GM18873 (cell line): Measurements from ENCODE around the gene VWCE.
A peak's percentile ranks its signal among the peaks of the same experiment; 100 is the strongest.

Experiments
- ATAC-seq: cut with Tn5 transposase; IDR thresholded peaks from one replicate; pipeline ENCODE4 v1.9.1; 2021; ENCODE audit warnings: mild to moderate bottlenecking, moderate library complexity, moderate number of reproducible peaks; ENCODE audit not compliant: unreplicated experiment, low FRiP score

The VWCE gene, protein sequence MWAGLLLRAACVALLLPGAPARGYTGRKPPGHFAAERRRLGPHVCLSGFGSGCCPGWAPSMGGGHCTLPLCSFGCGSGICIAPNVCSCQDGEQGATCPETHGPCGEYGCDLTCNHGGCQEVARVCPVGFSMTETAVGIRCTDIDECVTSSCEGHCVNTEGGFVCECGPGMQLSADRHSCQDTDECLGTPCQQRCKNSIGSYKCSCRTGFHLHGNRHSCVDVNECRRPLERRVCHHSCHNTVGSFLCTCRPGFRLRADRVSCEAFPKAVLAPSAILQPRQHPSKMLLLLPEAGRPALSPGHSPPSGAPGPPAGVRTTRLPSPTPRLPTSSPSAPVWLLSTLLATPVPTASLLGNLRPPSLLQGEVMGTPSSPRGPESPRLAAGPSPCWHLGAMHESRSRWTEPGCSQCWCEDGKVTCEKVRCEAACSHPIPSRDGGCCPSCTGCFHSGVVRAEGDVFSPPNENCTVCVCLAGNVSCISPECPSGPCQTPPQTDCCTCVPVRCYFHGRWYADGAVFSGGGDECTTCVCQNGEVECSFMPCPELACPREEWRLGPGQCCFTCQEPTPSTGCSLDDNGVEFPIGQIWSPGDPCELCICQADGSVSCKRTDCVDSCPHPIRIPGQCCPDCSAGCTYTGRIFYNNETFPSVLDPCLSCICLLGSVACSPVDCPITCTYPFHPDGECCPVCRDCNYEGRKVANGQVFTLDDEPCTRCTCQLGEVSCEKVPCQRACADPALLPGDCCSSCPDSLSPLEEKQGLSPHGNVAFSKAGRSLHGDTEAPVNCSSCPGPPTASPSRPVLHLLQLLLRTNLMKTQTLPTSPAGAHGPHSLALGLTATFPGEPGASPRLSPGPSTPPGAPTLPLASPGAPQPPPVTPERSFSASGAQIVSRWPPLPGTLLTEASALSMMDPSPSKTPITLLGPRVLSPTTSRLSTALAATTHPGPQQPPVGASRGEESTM

DNA sequence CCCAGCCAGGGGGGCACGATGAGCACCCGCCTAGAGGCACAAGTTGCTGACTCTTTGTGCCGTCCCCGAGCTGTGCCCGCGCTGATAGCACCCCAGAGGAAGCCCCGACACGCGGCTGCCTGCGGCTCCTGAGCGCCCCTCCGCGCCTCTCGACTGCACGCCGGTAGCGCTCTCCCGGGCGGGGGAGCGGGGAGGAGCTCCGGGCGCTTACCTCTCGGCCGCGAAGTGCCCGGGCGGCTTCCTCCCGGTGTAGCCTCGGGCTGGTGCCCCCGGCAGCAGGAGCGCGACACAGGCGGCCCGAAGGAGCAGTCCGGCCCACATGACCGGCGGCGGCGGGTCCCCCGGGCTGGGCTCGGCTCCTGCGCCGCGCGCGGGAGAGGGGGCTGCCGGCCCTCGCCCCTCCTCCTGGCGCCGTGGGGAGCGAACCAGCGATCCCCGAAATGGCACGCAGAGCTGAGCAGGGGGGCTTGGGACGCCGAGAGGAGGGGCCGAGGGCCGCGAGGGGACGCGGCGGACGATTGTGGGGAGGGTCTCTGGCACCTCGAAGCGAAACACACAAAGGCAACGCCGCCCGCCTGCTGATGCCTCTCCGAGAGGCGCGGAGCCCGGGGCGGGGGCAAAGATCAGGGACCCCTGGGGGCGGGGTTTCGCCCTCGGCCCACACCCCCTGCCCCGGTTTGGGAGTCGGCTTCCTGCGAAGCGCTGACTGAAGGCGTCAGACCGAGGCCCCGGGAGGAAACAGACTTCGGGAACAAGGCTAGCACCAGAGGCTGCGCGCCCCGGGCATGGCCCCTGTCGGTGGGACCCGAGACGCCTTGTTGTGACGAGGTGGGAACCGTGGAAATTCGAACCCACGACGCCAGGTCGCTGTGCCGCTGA lies at the start of gene VWCE:
Gene VWCE (minus strand): TSS at position 600 of the 879 bp plus-strand sequence. CDS start 279 bp downstream, at position 321.
- peak; percentile 49 for ATAC-seq

- ATAC-seq, result no peak
These were observed 49.0 kb upstream of the VWCE start for GRCh38 chr11:61343792-61344745.

GRCh38 chr11:61342207-61342803 lies 47.2 kb upstream of the VWCE start:
- no peak for ATAC-seq

- no peak for ATAC-seq
These were observed 46.6 kb upstream of the VWCE start for GRCh38 chr11:61341706-61342105.

- ATAC-seq, result no peak
These were observed 45.9 kb upstream of the VWCE start for GRCh38 chr11:61340979-61341378.

DNA sequence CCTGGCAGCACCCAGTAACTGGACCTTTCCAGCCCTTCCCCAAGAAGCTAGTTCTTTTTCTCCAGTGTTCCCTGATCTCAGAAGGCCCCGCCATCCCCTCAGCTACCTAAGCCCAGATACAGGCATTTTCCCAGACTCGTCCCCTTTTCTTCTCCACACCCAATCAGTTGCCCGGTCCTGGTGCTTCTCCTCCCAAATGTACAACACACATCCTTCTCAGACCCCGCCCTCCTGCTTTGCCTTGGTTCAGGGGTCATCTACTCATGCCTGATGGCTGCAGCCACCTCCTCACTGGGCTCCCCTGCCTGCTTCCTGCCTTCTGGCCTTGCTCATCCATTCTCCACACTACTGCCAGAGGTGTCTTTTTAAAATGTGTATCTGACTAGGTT lies 44.4 kb upstream of the VWCE start:
- no peak for ATAC-seq

GRCh38 chr11:61338783-61339489 lies 43.8 kb upstream of the VWCE start:
- no peak for ATAC-seq

- no peak for ATAC-seq
These were observed 42.8 kb upstream of the VWCE start for GRCh38 chr11:61337706-61338470.

DNA sequence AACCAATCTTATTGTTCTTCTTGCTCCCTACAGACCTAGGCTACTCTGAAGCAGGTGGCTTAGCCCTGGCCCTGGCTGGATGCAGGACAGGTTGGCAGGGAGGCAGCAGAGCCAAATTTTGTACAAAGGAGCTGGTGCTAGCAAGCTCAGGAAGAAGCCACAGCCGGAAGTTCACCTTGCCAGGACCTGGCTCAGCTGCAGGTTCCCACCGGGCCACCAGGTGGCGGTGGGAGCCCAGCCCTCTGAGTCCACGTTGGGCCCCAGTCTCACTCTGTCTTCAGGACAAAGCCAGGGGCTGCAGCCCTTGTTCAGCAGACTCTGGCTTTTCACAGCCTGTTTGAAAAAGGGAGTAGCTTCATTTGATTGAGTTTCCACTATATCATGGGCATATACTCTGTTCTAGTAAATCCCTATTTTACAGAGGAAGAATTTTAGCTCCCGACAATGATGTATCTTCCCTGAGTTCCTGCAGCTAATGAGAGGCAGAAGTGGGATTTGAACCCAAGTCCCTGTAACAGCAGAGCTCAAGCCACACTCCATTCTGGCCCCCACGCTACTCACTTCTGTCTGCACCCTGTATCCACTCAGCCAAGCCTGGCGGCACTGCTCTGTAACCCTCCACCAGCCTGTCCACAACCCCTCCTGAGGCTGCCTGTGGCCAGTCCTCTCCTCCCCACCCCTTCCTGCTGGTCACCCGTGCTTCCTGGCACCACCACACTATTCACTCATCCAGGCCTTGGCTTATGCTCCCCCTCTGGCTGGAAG lies 41.2 kb upstream of the VWCE start:
- peak; percentile 48 for ATAC-seq

DNA sequence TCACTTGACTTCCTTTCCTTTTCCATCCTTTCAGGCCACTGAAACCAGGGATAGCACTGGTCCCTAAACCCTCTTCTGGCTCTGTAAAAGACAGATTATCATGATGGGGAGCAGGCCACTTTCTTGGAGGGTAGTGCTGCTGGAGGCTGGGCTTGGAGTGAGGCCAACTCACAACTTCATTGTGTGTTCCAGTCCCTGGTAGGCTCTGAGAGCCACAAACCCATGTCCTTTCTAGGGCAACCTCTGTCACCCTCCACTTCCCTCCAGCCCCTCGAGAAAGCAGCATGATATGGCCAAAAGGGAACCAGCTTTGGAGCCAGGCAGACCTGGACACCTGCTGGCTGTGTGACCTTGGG lies 40.2 kb upstream of the VWCE start:
- ATAC-seq, result no peak

GRCh38 chr11:61334434-61335354 lies 39.6 kb upstream of the VWCE start:
- no peak for ATAC-seq

GRCh38 chr11:61333550-61334433 lies 38.7 kb upstream of the VWCE start:
- ATAC-seq, result no peak

- peak; percentile 64 for ATAC-seq
These were observed 37.9 kb upstream of the VWCE start, which contains the start of the genes DDB1 and TKFC for GRCh38 chr11:61332797-61333549. TSS of gene DDB1 (minus strand) at chr11:61333105. CDS start at chr11:61332968, 137 bp downstream. TSS of gene TKFC (plus strand) at chr11:61333228. CDS start at chr11:61334729, 1,501 bp downstream.

GRCh38 chr11:61332281-61332796 lies 37.2 kb upstream of the VWCE start:
- ATAC-seq, result no peak
